H7 (cell line): Measurements from ENCODE around the gene SLC37A2. TPM values are rescaled to one million over a fixed set of nuclear protein-coding genes. Genes with fewer than 3 reads are reported as not detected.
A peak's percentile ranks its signal among the peaks of the same experiment; 100 is the strongest.
"Not testable (repeated sequence)": the region's sequence is repeated elsewhere in the genome, so short reads cannot be mapped to it uniquely, and the experiment has no call there.

Experiments used
- DNase-seq: peaks from one replicate; pipeline ENCODE4 v3.0.0; 2012
- H3K27me3 ChIP-seq: 2 replicates; pipeline ENCODE4 v1.6.0; 2011; ENCODE audit warnings: mild to moderate bottlenecking, low read length; ENCODE audit not compliant: control insufficient read depth, insufficient read depth
- H3K36me3 ChIP-seq: replicated peaks from 2 replicates; pipeline ENCODE4 v1.5.1; 2011; ENCODE audit warnings: low read length; ENCODE audit not compliant: control insufficient read depth, insufficient read depth
- H3K4me3 ChIP-seq: 2 replicates; pipeline ENCODE4 v1.5.1; 2011; ENCODE audit warnings: low read depth, mild to moderate bottlenecking, control low read depth, low read length, moderate library complexity; ENCODE audit not compliant: insufficient read depth
- total RNA-seq: library from RNA; depleted of rRNA; stranded (reverse); fragments of >200 nt; shearing (Covaris generic); gene quantifications from 2 replicates; pipeline ENCODE4 v1.2.3, GENCODE V29; 2014; rRNA removed

SLC37A2 gene
- 0.73 and 0.89 TPM in 2 replicates for total RNA-seq

- peak; percentile 94 for DNase-seq
- Histone ChIP-seq H3K4me3 (peak within 1 kb of the TSS; percentile 70), H3K36me3 (no peaks in the 10 kb centered on the region), H3K27me3 (peaks cover 50% of the 10 kb centered on the region)
Observed at GRCh38 chr11:125062931-125063428, at the start of gene SLC37A2. SLC37A2 (plus strand) TSS chr11:125063305; CDS start chr11:125063368, 63 bp downstream.

GRCh38 chr11:125016413-125016812 is 46.7 kb upstream of the SLC37A2 start:
- Histone ChIP-seq H3K36me3 (no peaks in the 10 kb centered on the region), H3K27me3 (no peaks in the 10 kb centered on the region), H3K4me3 (no peak overlapping the region)
- no peak for DNase-seq

GRCh38 chr11:125020342-125020741 is 42.8 kb upstream of the SLC37A2 start:
- no peak for DNase-seq
- no peaks in the 10 kb centered on the region for H3K27me3 ChIP-seq
- no peak overlapping the region for H3K4me3 ChIP-seq
- H3K36me3 ChIP-seq = no peaks in the 10 kb centered on the region

GRCh38 chr11:125022551-125022950 is 40.6 kb upstream of the SLC37A2 start:
- Histone ChIP-seq H3K4me3 (no peak overlapping the region), H3K36me3 (no peaks in the 10 kb centered on the region), H3K27me3 (no peaks in the 10 kb centered on the region)
- no peak for DNase-seq

GRCh38 chr11:125025968-125026367 is 37.1 kb upstream of the SLC37A2 start:
- Histone ChIP-seq H3K36me3 (no peaks in the 10 kb centered on the region), H3K27me3 (no peaks in the 10 kb centered on the region), H3K4me3 (no peak overlapping the region)
- no peak for DNase-seq

GRCh38 chr11:125029431-125029830 is 33.7 kb upstream of the SLC37A2 start:
- H3K27me3 ChIP-seq, DNase-seq, H3K36me3 ChIP-seq, H3K4me3 ChIP-seq: not testable (repeated sequence)

GRCh38 chr11:125036933-125037332 is 26.2 kb upstream of the SLC37A2 start:
- H3K4me3 ChIP-seq = no peak overlapping the region
- no peak for DNase-seq
- no peaks in the 10 kb centered on the region for H3K27me3 ChIP-seq
- no peaks in the 10 kb centered on the region for H3K36me3 ChIP-seq

GRCh38 chr11:125049164-125049792 is 13.8 kb upstream of the SLC37A2 start:
- no peak for DNase-seq
- H3K27me3 ChIP-seq = no peaks in the 10 kb centered on the region
- H3K36me3 ChIP-seq = no peaks in the 10 kb centered on the region
- no peak overlapping the region for H3K4me3 ChIP-seq

- H3K27me3 ChIP-seq = no peaks in the 10 kb centered on the region
- DNase-seq = no peak
- H3K4me3 ChIP-seq = no peak overlapping the region
- H3K36me3 ChIP-seq = no peaks in the 10 kb centered on the region
Observed at GRCh38 chr11:125052047-125052446, 11.1 kb upstream of the SLC37A2 start.

- no peaks in the 10 kb centered on the region for H3K27me3 ChIP-seq
- H3K4me3 ChIP-seq = no peak overlapping the region
- H3K36me3 ChIP-seq = no peaks in the 10 kb centered on the region
- DNase-seq = no peak
Observed at GRCh38 chr11:125053167-125053566, 9.9 kb upstream of the SLC37A2 start.

GRCh38 chr11:125055107-125055715 is 7.9 kb upstream of the SLC37A2 start:
- H3K4me3 ChIP-seq = no peak overlapping the region
- no peaks in the 10 kb centered on the region for H3K27me3 ChIP-seq
- H3K36me3 ChIP-seq = no peaks in the 10 kb centered on the region
- DNase-seq = no peak

- H3K4me3 ChIP-seq, DNase-seq, H3K36me3 ChIP-seq, H3K27me3 ChIP-seq: not testable (repeated sequence)
Observed at GRCh38 chr11:125056111-125056510, 7.0 kb upstream of the SLC37A2 start.

GRCh38 chr11:125056931-125057692 is 6.0 kb upstream of the SLC37A2 start:
- Histone ChIP-seq H3K27me3 (peaks cover 15% of the 10 kb centered on the region), H3K4me3 (no peak overlapping the region), H3K36me3 (no peaks in the 10 kb centered on the region)
- DNase-seq = no peak

GRCh38 chr11:125057693-125058016 is 5.5 kb upstream of the SLC37A2 start:
- no peaks in the 10 kb centered on the region for H3K36me3 ChIP-seq
- DNase-seq = no peak
- H3K4me3 ChIP-seq = no peak overlapping the region
- peaks cover 21% of the 10 kb centered on the region for H3K27me3 ChIP-seq

GRCh38 chr11:125061281-125061680 is 1.8 kb upstream of the SLC37A2 start:
- Histone ChIP-seq H3K27me3 (peaks cover 50% of the 10 kb centered on the region), H3K4me3 (no peak overlapping the region), H3K36me3 (no peaks in the 10 kb centered on the region)
- no peak for DNase-seq
